ENCODE data around the gene CD247.

DNA sequence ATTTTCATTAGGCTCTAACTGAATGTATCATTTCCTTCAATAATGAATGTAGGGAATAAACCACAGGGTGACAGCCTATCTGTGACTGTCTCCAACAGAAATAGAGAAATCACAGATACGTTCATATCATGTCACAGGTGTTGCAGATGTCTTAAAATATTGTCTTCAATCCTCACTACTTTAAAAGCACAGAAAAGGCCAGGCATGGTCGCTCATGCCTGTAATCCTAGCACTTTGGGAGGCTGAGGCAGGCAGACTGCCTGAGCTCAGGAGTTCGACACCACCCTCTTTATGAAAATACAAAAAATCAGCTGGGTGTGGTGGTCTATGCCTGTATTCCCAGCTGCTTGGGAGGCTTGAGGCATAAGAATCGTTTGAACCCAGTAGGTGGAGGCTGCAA is 27.0 kb upstream of the CD247 start:
- TF ChIP-seq, protein P1, sequence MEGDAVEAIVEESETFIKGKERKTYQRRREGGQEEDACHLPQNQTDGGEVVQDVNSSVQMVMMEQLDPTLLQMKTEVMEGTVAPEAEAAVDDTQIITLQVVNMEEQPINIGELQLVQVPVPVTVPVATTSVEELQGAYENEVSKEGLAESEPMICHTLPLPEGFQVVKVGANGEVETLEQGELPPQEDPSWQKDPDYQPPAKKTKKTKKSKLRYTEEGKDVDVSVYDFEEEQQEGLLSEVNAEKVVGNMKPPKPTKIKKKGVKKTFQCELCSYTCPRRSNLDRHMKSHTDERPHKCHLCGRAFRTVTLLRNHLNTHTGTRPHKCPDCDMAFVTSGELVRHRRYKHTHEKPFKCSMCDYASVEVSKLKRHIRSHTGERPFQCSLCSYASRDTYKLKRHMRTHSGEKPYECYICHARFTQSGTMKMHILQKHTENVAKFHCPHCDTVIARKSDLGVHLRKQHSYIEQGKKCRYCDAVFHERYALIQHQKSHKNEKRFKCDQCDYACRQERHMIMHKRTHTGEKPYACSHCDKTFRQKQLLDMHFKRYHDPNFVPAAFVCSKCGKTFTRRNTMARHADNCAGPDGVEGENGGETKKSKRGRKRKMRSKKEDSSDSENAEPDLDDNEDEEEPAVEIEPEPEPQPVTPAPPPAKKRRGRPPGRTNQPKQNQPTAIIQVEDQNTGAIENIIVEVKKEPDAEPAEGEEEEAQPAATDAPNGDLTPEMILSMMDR (IDR thresholded peaks at IDR 0.05): no peak
- TF ChIP-seq POLR2AphosphoS5 (IDR thresholded peaks at IDR 0.05): no peak

Measured in transverse colon (tissue), 4 donors.